ENCODE measurements around the gene TUFT1. TPM values are rescaled to one million over a fixed set of nuclear protein-coding genes. Genes with fewer than 3 reads are reported as not detected.
A peak's percentile ranks its signal among the peaks of the same experiment; 100 is the strongest.

The TUFT1 gene
- total and polyA plus RNA-seq, 2 of the 4 experiments (the other 2 are of a cell fraction) = 21.2 to 30.3 TPM

DNA sequence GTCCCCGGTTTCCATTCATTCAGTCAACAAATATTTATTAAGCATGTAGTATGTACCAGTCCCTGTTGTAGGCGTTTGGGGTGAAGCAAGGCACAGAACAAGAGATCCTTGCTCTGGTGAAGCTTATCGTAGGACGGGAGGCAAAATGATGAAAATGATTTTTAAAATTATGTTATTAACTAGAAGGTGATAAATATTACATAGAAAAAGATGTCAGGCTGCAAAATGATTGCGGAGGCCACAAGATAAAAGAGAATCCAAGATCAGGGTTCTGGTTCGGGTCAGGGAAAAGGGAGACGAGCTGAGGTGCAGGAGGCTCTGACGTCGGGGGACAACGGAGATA, 29.5 kb upstream of the TUFT1 start:
- peak overlapping the region; percentile 47; the same call in 1 of the 2 replicates for H3K56ac ChIP-seq (ENCODE audit: extremely low read depth, insufficient read depth, low read length)
- H3K9ac ChIP-seq (ENCODE audit: low read depth, low read length) = peak overlapping the region; percentile 12; the same call in 1 of the 2 replicates
- DNase-seq = no peak
- peaks cover 4% of the 10 kb centered on the region for H3K4me1 ChIP-seq (ENCODE audit: control insufficient read depth, insufficient read depth, low read length)
- H2AK5ac ChIP-seq (ENCODE audit: low read depth, low read length) = no peak overlapping the region
- no peaks in the 10 kb centered on the region for H4K20me1 ChIP-seq (ENCODE audit: insufficient read depth, low read length)
- H3K18ac ChIP-seq (ENCODE audit: low read depth, low read length) = no peak overlapping the region
- ATAC-seq (ENCODE audit: low read depth) = no peak
- no peak overlapping the region for H2AK9ac ChIP-seq (replicated peaks; ENCODE audit: low read depth, low read length, poor library complexity)
- peaks cover 33% of the 10 kb centered on the region for H3K27me3 ChIP-seq (ENCODE audit: control insufficient read depth, insufficient read depth, low read length)
- WGBS, 2 experiments (ENCODE audit: extremely low coverage in 2 of 2, insufficient read length in 1 of 2) = 3% methylated on average over 6 of the region's 10 CpGs; no CpG with 5 or more reads in 1 of the 2 experiments
- no peak overlapping the region for H2BK20ac ChIP-seq (ENCODE audit: low read depth, low read length)
- peak overlapping the region; percentile 54 for H3K4me3 ChIP-seq (ENCODE audit: insufficient read depth, low read depth, low read length)
- dilution Hi-C loops (cut with HindIII; ENCODE audit: low sequenced_read_pairs, unreplicated experiment) = no loop called here
- 0 out of 2 replicates have a peak overlapping the region, but pooled peaks have one; percentile 29 for H3K23ac ChIP-seq (ENCODE audit: low read depth, low read length)
- CTCF ChIA-PET = interaction anchor here (1.2 kb wide), 1 partner anchor 10 kb away, joined by 4 read pairs; no protein-coding TSS in a partner anchor
- no peak overlapping the region for H3K27ac ChIP-seq (ENCODE audit: insufficient read depth, low read length)
- in situ Hi-C loops (cut with MboI; ENCODE audit: low sequenced_read_pairs) = no loop called here
- H4K8ac ChIP-seq (ENCODE audit: low read depth in 2 of 2, low read length in 2 of 2) = peak overlapping the region in 1 of 2 experiments; percentile 25; a peak in 2 of 4 replicates
- H3K9me3 ChIP-seq (ENCODE audit: control insufficient read depth, insufficient read depth, low read length) = no peaks in the 10 kb centered on the region
- POLR2A ChIA-PET (ENCODE audit: unreplicated experiment) = interaction anchor here (0.6 kb wide), 1 partner anchor 9 kb away, joined by 6 read pairs; no protein-coding TSS in a partner anchor
- no peaks in the 10 kb centered on the region for H3K79me1 ChIP-seq (ENCODE audit: low read depth in 1 of 2, low read length in 2 of 2)
- peak overlapping the region; percentile 7; the same call in 1 of the 2 replicates for H3K14ac ChIP-seq (replicated peaks; ENCODE audit: low read depth, low read length)
- 0 out of 2 replicates have a peak overlapping the region, but pooled peaks have one; percentile 2 for H3K4ac ChIP-seq (ENCODE audit: low read depth, low read length)
- no peak overlapping the region for H4K5ac ChIP-seq (ENCODE audit: low read depth, low read length)
- no TSS peak for BruUV-seq (replicated peaks)
- H2BK5ac ChIP-seq (ENCODE audit: low read depth, low read length, poor library complexity, severe bottlenecking) = no peak overlapping the region
- TF ChIP-seq NFE2L2 (IDR thresholded peaks at IDR 0.05; ENCODE audit: low read depth, low read length) (no peak), SMC3 (IDR thresholded peaks at IDR 0.05; ENCODE audit: low read depth, low read length) (no peak), FOS (IDR thresholded peaks at IDR 0.05; ENCODE audit: low read depth, low read length) (no peak), RFX5 (IDR thresholded peaks at IDR 0.05; ENCODE audit: low read depth, low read length) (no peak), RAD21 (IDR thresholded peaks at IDR 0.05; ENCODE audit: low read length) (no peak), MAFK (IDR thresholded peaks at IDR 0.05; ENCODE audit: low read depth, low read length) (no peak), MXI1 (IDR thresholded peaks at IDR 0.05; ENCODE audit: borderline replicate concordance, low read depth, low read length) (no peak), POLR2A (IDR thresholded peaks at IDR 0.05; ENCODE audit: low read depth, low read length) (no peak), RCOR1 (IDR thresholded peaks at IDR 0.05; ENCODE audit: insufficient replicate concordance, low read length) (no peak), CEBPB (IDR thresholded peaks at IDR 0.05; ENCODE audit: low read depth, low read length) (no peak), MAZ (IDR thresholded peaks at IDR 0.05; ENCODE audit: borderline replicate concordance, low read depth, low read length) (no peak), CHD1 (IDR thresholded peaks at IDR 0.05; ENCODE audit: low read depth, low read length) (no peak)
- TF ChIP-seq, protein P1, sequence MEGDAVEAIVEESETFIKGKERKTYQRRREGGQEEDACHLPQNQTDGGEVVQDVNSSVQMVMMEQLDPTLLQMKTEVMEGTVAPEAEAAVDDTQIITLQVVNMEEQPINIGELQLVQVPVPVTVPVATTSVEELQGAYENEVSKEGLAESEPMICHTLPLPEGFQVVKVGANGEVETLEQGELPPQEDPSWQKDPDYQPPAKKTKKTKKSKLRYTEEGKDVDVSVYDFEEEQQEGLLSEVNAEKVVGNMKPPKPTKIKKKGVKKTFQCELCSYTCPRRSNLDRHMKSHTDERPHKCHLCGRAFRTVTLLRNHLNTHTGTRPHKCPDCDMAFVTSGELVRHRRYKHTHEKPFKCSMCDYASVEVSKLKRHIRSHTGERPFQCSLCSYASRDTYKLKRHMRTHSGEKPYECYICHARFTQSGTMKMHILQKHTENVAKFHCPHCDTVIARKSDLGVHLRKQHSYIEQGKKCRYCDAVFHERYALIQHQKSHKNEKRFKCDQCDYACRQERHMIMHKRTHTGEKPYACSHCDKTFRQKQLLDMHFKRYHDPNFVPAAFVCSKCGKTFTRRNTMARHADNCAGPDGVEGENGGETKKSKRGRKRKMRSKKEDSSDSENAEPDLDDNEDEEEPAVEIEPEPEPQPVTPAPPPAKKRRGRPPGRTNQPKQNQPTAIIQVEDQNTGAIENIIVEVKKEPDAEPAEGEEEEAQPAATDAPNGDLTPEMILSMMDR (conservative IDR thresholded peaks at IDR 0.05; ENCODE audit: low read depth, low read length) = no peak
- TF ChIP-seq, protein P2, sequence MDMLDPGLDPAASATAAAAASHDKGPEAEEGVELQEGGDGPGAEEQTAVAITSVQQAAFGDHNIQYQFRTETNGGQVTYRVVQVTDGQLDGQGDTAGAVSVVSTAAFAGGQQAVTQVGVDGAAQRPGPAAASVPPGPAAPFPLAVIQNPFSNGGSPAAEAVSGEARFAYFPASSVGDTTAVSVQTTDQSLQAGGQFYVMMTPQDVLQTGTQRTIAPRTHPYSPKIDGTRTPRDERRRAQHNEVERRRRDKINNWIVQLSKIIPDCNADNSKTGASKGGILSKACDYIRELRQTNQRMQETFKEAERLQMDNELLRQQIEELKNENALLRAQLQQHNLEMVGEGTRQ (IDR thresholded peaks at IDR 0.05; ENCODE audit: low read depth, low read length) = no peak
- TF ChIP-seq, protein P3, sequence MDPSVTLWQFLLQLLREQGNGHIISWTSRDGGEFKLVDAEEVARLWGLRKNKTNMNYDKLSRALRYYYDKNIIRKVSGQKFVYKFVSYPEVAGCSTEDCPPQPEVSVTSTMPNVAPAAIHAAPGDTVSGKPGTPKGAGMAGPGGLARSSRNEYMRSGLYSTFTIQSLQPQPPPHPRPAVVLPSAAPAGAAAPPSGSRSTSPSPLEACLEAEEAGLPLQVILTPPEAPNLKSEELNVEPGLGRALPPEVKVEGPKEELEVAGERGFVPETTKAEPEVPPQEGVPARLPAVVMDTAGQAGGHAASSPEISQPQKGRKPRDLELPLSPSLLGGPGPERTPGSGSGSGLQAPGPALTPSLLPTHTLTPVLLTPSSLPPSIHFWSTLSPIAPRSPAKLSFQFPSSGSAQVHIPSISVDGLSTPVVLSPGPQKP (IDR thresholded peaks at IDR 0.05; ENCODE audit: borderline replicate concordance, low read depth, low read length) = no peak
- no peaks in the 10 kb centered on the region for H3K36me3 ChIP-seq (ENCODE audit: control insufficient read depth, insufficient read depth, low read length)
- 0 out of 2 replicates have a peak, but pooled peaks cover 3% of the 10 kb centered on the region for H3K9me1 ChIP-seq (ENCODE audit: insufficient read depth, low read length)
- intact Hi-C loops (cut with micrococcal nuclease) = loop anchor here (5.0 kb wide), 1 partner anchor 38 kb away; no protein-coding TSS in a partner anchor
- H2BK120ac ChIP-seq (ENCODE audit: low read depth, low read length) = no peak overlapping the region
- peak overlapping the region; percentile 46 for H3K4me2 ChIP-seq (ENCODE audit: low read depth, low read length)
- peak overlapping the region; percentile 92 for H2AFZ ChIP-seq (replicated peaks; ENCODE audit: low read length, poor library complexity)
- no peak overlapping the region for H4K91ac ChIP-seq (ENCODE audit: insufficient read depth, low read depth, low read length)
- H2BK15ac ChIP-seq (ENCODE audit: low read depth, low read length) = no peak overlapping the region
